ENCODE results near the gene ARL16.

DNA sequence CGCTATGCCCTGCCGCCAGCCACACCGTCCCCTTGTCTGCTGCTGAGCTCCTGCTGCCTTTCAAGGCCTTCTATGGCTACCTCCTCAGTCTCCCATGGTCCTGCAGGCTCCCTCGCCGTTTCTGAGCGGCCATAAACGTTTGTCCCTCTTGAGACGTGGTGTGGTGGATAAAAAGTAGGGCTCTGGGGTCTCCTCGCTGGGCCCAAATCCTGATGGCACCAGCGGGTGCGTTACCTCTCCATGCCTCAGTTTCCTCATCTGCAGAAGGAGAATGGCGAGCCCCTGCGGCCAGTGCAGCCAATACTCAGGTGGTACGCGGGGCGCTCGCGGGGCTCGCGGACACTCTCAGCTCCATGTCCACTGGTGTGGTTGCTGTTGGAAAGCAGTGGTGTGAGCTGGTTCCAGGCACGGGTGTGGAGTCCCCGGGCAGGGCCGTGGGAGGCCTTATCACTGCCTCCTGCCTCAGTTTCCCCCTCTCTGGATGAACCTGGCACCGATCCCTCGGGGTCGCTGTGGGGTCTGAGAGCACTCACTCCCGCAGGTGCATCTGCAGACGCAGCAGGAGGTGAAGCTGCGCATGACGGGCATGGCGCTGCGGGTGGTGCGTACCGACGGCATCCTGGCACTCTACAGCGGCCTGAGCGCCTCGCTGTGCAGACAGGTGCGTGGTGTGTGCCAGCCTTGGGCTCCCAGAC is 31.0 kb upstream of the ARL16 start:
- TF ChIP-seq CTCF (IDR thresholded peaks at IDR 0.05) (no peak), ZFX (IDR thresholded peaks at IDR 0.05; ENCODE audit: borderline replicate concordance) (no peak)

Measured in 22Rv1 (cell line).